ENCODE results near the gene BCL2A1.

BCL2A1 gene

DNA sequence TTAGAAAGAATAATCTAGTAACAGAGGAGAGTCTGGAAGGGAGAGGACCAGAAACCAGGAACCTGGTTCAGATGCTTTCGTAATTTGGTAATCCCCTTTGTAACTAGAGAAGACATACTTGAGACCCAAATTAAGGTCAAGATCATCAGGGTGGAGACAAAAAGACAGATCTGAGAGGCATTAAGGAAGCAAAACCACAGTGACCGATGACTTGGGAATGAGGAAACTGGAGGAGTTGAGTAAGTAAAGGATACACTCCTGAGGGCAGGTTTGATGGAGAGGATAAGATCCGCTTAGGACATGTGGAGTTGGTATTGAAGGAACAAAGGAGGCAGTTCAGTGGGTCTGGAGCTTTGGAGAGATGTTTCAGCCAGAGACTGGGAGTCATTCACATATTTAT is 23.6 kb upstream of the BCL2A1 start:
- TF ChIP-seq, protein P1, sequence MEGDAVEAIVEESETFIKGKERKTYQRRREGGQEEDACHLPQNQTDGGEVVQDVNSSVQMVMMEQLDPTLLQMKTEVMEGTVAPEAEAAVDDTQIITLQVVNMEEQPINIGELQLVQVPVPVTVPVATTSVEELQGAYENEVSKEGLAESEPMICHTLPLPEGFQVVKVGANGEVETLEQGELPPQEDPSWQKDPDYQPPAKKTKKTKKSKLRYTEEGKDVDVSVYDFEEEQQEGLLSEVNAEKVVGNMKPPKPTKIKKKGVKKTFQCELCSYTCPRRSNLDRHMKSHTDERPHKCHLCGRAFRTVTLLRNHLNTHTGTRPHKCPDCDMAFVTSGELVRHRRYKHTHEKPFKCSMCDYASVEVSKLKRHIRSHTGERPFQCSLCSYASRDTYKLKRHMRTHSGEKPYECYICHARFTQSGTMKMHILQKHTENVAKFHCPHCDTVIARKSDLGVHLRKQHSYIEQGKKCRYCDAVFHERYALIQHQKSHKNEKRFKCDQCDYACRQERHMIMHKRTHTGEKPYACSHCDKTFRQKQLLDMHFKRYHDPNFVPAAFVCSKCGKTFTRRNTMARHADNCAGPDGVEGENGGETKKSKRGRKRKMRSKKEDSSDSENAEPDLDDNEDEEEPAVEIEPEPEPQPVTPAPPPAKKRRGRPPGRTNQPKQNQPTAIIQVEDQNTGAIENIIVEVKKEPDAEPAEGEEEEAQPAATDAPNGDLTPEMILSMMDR (IDR thresholded peaks at IDR 0.05), result no peak
- no peak for TF ChIP-seq ZFX (IDR thresholded peaks at IDR 0.05; ENCODE audit: borderline replicate concordance)
- H3K27ac ChIP-seq, result no peak overlapping the region

DNA sequence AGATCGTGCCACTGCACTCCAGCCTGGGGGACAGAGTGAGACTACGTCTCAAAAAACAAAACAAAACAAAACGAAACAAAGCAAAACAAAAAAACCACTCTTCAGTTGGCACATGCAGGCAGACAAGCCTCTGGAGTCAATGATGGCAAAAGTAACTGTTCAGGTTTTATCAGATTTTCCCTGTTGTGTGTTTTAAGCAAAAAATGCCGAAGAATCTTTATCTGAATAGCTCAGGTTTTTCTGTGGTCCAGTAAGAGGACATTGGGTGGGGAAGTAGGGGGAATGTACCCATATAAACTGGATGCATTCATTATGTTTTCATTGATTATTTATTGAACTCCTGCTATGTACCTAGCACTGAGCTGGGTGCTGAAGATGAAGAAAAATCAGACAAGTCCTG is 20.8 kb upstream of the BCL2A1 start:
- TF ChIP-seq ZFX (IDR thresholded peaks at IDR 0.05; ENCODE audit: borderline replicate concordance), result no peak
- TF ChIP-seq, protein P1 (IDR thresholded peaks at IDR 0.05), result no peak

DNA sequence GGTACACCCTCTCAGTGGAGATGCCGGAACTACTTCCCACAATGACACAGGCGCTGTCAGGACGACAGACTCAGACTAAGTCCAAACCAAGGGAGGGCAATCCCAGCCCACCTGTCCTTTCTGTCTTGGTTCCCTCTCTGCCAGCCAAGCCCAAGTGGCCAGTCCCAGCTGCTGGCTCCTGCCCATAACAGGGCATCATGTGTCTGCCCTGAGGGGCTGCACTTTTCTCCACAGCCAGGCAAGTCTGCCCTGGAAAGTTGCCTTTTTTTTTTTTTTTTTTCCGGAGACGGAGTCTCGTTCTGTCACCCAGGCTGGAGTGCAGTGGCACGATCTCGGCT is 20.0 kb upstream of the BCL2A1 start:
- TF ChIP-seq ZFX (IDR thresholded peaks at IDR 0.05; ENCODE audit: borderline replicate concordance), result no peak
- TF ChIP-seq, protein P1 (IDR thresholded peaks at IDR 0.05), result no peak

More for the DNA sequence above, 20.8 kb upstream of the BCL2A1 start:
- H3K27ac ChIP-seq, result no peak overlapping the region

DNA sequence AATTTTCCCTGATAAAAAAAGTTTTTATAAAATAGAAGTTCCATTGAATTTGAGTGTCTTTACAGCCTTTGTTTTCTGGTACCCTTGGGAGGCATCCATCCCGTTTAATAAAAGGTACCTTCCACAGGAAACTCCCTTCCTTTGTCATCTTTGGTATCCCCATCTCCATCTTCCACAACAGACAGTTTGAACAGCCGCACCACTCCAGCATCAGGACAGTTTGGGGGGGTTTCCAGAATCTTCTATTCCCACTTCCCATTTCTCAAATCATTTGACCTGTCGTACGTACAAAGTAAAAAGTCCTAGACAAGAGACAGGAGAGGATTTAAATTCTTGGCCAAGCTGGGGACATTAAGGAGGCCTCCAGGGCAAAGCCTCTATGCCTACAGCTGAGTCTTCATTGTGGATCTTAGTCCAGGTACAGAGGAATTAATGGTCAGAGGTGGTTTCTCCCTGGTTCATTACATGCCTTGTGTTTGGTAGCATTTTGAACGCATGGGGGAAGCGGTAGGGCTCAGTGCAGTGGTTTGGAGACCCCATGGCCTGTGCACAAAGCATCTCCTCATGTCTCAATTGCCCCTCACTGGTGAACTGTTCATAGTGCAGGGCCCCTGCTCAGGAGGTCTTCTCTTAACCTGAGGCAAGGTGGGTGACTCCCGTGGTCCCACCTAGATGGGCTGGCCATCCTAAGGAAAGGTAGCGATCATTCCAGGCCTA is 19.4 kb upstream of the BCL2A1 start:
- TF ChIP-seq, protein P1 (IDR thresholded peaks at IDR 0.05), result no peak
- no peak for TF ChIP-seq ZFX (IDR thresholded peaks at IDR 0.05; ENCODE audit: borderline replicate concordance)
- no peak overlapping the region for H3K27ac ChIP-seq

More for the DNA sequence above, 20.0 kb upstream of the BCL2A1 start:
- H3K27ac ChIP-seq, result no peak overlapping the region

DNA sequence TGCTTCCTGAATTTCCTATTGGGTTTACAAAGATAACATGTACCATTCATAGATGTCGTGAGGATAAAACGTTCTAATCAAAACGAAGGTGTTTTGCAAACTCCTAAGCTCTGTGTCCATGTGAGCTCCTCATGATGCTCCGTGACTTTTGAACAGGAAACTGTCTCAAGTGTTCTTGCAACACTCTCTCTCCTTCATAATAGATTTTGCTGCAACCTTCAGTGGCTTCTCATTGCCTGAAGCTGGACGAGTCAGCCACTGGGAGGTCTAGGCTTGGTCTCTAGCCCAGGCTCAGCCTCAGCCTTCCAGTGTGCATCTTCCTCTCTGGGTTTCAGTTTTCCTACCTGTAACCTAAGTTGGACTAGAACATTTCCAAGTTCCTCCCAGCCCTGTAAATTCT is 18.7 kb upstream of the BCL2A1 start:
- H3K27ac ChIP-seq, result no peak overlapping the region
- TF ChIP-seq, protein P1 (IDR thresholded peaks at IDR 0.05), result no peak
- TF ChIP-seq ZFX (IDR thresholded peaks at IDR 0.05; ENCODE audit: borderline replicate concordance), result no peak

DNA sequence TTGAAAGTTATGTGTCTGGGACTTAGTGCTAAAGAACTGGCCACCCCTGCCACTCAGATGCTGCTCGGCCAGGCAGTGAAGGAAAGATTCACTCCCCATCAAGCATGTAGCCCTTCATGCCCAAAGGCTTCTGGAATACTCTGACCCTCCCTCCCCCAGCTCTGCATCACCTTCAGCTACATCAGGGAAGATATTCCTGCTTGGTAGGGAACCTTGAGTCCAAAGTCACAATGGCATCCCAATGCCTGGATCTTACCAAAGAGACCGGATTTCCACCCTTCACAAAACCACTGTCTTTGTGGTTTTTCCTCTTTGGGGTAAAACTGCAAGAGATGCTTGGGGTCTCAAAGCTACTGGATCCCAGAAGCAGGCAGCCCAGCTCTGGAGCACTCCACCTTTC is 18.2 kb upstream of the BCL2A1 start:
- TF ChIP-seq ZFX (IDR thresholded peaks at IDR 0.05; ENCODE audit: borderline replicate concordance), result no peak
- TF ChIP-seq, protein P1 (IDR thresholded peaks at IDR 0.05), result no peak
- no peak overlapping the region for H3K27ac ChIP-seq

DNA sequence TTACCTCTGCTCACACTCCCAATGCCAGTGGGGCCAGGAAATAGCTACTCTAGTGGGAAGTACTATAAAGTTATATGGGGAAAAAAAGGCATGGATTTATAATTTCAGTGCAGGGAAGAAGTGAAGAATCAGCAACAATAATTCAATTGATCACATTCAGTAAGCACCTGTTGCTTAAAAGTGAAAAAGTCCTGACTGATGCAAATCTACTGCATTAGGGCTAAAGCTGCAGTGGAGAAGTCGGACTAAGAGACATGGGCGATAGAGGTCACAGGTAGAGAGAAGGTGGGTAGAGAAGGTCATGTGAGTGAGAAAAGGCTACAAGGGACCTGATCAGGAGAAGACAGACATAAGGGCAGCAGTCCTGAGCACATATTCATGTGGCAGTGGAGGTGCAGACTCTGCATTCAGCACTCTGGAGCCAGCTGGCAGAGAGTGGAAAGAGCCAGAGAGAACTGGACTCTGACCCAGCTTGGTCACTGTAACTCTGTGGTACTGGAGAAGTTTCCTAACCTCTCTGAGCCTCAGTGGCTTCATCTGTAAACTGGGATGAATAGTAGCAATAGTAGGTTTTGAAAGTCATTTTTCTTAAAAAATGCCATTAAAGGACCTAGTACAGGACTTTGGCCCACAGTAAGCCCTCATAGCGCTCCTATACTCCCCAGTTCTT is 17.6 kb upstream of the BCL2A1 start:
- H3K27ac ChIP-seq, result no peak overlapping the region
- TF ChIP-seq, protein P1 (IDR thresholded peaks at IDR 0.05), result no peak
- no peak for TF ChIP-seq ZFX (IDR thresholded peaks at IDR 0.05; ENCODE audit: borderline replicate concordance)

All from 22Rv1 (cell line).